ENCODE measurements around the gene HSPA1A. TPM values are rescaled to one million over a fixed set of nuclear protein-coding genes. Genes with fewer than 3 reads are reported as not detected.

Gene HSPA1A
- total and polyA plus RNA-seq, 9 of the 15 experiments (the other 6 are each of a cell fraction or from before 2014, with no cell fraction given), result 2.2 to 273 (median 107) TPM

DNA sequence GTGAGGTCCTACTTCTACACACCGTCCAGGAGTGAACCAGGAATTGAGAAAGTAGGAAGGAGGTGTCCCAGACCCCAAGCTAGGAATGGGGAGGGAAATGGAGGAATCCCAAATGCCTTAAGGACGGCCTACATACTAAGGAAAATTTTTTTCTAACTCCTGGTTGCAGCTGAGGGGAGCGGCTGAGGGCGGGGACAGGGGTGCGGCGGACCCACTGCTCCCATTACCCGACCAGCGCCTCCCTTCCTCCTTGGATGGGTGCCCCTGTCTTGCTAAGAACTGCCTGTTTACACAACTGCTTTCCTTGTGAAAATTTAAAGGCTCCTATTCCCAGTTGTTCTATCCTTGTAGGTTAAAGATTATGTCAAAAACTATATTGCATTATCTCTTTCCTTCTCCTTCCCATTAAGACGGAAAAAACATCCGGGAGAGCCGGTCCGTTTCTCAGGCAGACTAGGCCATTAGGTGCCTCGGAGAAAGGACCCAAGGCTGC, 11.5 kb downstream of the HSPA1A start (continued):
- TF ChIP-seq, protein P1, sequence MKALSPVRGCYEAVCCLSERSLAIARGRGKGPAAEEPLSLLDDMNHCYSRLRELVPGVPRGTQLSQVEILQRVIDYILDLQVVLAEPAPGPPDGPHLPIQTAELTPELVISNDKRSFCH (CRISPR knock-in tag; IDR thresholded peaks at IDR 0.05), result no peak
- TF ChIP-seq, protein P1 (tag; IDR thresholded peaks at IDR 0.05), result 0 out of 2 replicates have a peak, but pooled peaks have one; percentile 45
- TF ChIP-seq ZNF134 (CRISPR knock-in tag; conservative IDR thresholded peaks at IDR 0.05) (no peak), NR4A1 (CRISPR knock-in tag; IDR thresholded peaks at IDR 0.05) (peak; percentile 80; the same call in 1 of the 2 replicates), NR4A1 (tag; IDR thresholded peaks at IDR 0.05) (peak; percentile 43), MYC (IDR thresholded peaks at IDR 0.05; ENCODE audit: low read depth, low read length) (no peak; the same call in 1 of the 2 replicates), MYC (CRISPR knock-in tag; IDR thresholded peaks at IDR 0.05; ENCODE audit: borderline replicate concordance, low read depth) (0 out of 2 replicates have a peak, but pooled peaks have one; percentile 25), NR2C1 (IDR thresholded peaks at IDR 0.05) (no peak), NR2C1 (tag; IDR thresholded peaks at IDR 0.05) (peak; percentile 53; the same call in 1 of the 2 replicates), ZNF121 (CRISPR knock-in tag; conservative IDR thresholded peaks at IDR 0.05) (no peak), TRIM28 (IDR thresholded peaks at IDR 0.05) (peak; percentile 63; the same call in 1 of the 2 replicates), ZFP30 (CRISPR knock-in tag; IDR thresholded peaks at IDR 0.05; ENCODE audit: borderline replicate concordance) (no peak), ZFP1 (CRISPR knock-in tag; IDR thresholded peaks at IDR 0.05) (peak; percentile 79; the same call in 1 of the 2 replicates), CREB3L1 (IDR thresholded peaks at IDR 0.05; ENCODE audit: borderline replicate concordance, low read depth) (no peak), ZSCAN32 (CRISPR knock-in tag; IDR thresholded peaks at IDR 0.05) (peak; percentile 84; the same call in 1 of the 2 replicates), NONO (IDR thresholded peaks at IDR 0.05; ENCODE audit: low read depth in 2 of 2, low read length in 1 of 2) (no peak), MCM5 (IDR thresholded peaks at IDR 0.05; ENCODE audit: low read depth) (no peak), TRIM24 (IDR thresholded peaks at IDR 0.05) (peak in 1 of 2 experiments; percentile 12; a peak in 1 of 4 replicates), ZNF707 (CRISPR knock-in tag; conservative IDR thresholded peaks at IDR 0.05) (0 out of 2 replicates have a peak, but pooled peaks have one; percentile 31), MEF2D (tag; conservative IDR thresholded peaks at IDR 0.05; ENCODE audit: low read depth) (peak; percentile 64; the same call in 1 of the 2 replicates)
- TF ChIP-seq, protein P2, sequence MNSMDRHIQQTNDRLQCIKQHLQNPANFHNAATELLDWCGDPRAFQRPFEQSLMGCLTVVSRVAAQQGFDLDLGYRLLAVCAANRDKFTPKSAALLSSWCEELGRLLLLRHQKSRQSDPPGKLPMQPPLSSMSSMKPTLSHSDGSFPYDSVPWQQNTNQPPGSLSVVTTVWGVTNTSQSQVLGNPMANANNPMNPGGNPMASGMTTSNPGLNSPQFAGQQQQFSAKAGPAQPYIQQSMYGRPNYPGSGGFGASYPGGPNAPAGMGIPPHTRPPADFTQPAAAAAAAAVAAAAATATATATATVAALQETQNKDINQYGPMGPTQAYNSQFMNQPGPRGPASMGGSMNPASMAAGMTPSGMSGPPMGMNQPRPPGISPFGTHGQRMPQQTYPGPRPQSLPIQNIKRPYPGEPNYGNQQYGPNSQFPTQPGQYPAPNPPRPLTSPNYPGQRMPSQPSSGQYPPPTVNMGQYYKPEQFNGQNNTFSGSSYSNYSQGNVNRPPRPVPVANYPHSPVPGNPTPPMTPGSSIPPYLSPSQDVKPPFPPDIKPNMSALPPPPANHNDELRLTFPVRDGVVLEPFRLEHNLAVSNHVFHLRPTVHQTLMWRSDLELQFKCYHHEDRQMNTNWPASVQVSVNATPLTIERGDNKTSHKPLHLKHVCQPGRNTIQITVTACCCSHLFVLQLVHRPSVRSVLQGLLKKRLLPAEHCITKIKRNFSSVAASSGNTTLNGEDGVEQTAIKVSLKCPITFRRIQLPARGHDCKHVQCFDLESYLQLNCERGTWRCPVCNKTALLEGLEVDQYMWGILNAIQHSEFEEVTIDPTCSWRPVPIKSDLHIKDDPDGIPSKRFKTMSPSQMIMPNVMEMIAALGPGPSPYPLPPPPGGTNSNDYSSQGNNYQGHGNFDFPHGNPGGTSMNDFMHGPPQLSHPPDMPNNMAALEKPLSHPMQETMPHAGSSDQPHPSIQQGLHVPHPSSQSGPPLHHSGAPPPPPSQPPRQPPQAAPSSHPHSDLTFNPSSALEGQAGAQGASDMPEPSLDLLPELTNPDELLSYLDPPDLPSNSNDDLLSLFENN (IDR thresholded peaks at IDR 0.05; ENCODE audit: low read depth in 2 of 2, low read length in 2 of 2), result peak in 1 of 2 experiments; percentile 50; a peak in 2 of 4 replicates
- TF ChIP-seq, protein P3, sequence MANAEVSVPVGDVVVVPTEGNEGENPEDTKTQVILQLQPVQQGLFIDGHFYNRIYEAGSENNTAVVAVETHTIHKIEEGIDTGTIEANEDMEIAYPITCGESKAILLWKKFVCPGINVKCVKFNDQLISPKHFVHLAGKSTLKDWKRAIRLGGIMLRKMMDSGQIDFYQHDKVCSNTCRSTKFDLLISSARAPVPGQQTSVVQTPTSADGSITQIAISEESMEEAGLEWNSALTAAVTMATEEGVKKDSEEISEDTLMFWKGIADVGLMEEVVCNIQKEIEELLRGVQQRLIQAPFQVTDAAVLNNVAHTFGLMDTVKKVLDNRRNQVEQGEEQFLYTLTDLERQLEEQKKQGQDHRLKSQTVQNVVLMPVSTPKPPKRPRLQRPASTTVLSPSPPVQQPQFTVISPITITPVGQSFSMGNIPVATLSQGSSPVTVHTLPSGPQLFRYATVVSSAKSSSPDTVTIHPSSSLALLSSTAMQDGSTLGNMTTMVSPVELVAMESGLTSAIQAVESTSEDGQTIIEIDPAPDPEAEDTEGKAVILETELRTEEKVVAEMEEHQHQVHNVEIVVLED (CRISPR knock-in tag; IDR thresholded peaks at IDR 0.05), result peak; percentile 38; the same call in 1 of the 2 replicates
